Activated T-helper 9 cell treated with anti-CD3 and anti-CD28 coated beads, Interleukin-2, amount 50 U/mL, for 16 hours (primary cell): Measurements from ENCODE around the gene FNBP1L.
"Not testable (repeated sequence)": the region's sequence is repeated elsewhere in the genome, so short reads cannot be mapped to it uniquely, and the experiment has no call there.

Experiments
- DNase-seq: peaks from one replicate; pipeline ENCODE4 v3.0.0-alpha.2; 2020; ENCODE audit warnings: low read depth

FNBP1L gene

DNA sequence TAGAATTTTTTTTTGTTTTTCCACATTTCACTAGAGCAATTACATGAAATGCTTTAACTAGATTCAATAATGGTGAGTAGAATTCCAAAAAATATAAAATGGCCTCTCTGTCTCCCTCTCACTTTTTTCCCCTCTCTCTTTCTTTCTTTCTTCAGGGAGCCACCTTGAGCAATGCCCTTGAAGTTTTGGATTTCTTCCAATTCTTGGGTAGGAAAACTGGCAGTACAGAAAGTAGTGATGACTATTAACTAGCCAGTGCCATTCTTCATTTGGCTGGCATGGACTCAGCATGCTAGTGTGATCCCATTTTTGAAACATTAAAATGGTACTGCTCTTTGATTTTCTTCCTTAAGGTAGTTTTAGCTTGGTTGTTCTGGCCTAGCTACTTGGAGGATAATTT, 4.5 kb upstream of the FNBP1L start:
- DNase-seq, result no peak

DNA sequence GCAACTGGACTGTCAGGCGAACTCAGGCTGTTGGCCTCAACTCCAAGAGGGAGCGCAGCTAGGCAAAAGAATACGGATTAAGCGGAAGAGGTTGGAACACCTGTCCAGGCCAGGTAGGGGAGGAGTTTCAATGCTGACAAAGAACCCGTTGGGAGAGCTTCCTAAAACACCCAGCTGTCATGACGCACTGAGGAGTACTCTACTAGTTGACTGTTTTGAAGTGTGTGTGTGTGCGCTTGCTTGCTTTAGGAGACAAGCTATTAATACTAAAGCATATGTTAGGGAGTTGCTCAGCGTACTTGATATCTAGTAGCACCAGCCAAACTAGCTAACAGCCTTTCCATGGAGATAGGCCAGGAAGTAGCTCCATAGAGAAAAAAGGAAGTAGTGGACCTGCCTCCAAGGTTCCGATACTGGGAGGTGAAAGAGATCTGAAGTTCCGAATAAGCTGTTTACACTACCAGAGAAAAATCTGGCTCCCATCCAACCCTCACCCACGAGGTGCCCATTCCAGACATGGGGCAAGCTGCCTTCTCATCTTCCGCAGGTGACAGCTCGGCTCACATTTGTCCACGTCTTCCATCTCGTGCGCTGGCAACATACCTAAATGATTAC, 974 bp upstream of the FNBP1L start:
- DNase-seq, result no peak

DNA sequence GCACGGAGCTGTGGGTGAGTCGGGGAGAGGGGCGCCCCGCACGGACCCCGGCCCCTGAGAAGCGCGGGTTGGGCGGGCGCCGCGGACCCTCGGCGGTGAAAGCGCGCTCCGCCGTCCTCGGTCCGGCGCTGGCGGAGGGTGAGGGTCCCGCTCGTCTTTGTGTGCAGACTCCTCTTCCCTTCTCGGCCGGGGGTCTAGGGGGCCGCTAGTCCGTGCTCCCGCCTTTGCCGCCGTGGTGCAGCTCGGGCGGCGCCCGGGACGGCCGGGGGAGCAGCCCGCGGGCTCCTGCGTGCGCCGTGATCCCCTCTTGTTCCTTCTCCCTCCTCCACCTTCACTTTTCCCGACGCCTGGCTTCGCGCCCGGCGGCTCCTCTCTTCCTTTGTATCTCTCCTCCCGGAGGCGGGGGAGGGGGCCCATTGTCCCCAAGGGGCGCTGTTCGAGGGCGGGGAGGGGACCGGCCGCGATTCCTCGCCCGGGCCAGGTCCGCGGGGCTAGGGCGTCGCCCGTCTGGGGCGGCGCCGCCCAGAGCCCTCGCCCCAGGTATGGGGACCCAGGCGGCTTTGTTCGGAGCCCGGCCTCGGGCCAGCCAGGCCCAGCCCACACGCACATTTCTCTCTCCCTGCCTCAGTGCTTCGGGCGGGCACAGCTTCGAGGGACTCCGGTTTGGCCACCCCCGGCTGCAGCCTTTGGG, 519 bp downstream of the FNBP1L start:
- DNase-seq, result no peak

DNA sequence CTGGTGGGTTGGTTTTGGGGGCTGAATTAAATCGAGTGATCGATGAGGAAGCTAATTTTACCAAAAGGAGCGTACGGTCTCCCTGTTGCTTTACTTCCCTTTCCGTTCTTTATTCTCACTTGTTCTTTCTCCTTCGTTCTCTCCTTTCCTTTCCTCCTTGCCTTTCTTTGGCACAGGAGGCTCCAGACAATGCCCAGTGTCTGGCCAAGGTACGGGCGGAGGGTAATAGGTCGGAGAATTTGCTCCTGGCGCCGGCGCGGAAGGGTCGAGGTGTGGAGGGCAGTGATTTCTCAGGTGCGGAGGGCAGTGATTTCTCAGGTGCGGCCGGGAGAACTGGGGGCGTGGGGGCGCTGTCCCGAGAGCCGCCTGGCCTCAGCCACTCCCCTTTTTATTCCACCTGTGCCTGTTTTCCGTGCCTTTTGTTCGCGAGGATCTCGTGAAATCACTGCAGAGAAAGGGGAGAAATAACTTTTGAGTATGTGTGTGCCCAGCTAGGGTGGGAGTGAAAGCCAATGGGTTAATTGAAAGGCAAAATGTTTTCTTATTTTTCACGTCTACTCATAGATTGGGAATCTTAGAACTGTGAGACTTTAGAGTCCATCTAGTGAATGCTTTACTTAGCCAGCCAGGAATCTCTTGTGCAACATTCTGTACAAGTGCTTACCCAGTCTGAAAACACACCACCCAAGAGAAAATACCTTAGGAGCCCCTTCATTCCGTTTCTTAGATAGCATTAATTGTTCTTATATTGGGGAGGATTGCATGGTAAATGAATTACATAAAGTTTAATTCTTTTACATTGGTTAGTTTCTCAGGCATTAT, 1.3 kb downstream of the FNBP1L start:
- no peak for DNase-seq

DNA sequence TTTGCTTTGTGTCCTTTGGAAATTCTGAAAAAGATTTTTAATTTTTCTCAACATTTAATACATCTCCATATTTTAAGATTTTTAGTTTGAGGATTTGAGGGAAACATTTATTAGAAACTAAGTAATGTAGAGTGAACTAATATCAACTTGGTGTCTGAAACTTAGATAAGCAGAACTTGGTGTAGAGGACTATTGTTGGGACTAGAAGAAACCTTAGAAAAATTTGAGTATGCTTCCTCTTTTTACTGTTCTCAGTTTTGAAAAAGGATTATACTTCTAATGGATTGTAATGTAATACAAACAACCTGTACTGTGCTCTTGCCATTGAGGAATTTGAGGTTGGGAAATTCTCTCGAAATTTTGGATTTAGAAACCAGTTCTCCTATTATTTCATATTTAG, 2.4 kb downstream of the FNBP1L start:
- no peak for DNase-seq

DNA sequence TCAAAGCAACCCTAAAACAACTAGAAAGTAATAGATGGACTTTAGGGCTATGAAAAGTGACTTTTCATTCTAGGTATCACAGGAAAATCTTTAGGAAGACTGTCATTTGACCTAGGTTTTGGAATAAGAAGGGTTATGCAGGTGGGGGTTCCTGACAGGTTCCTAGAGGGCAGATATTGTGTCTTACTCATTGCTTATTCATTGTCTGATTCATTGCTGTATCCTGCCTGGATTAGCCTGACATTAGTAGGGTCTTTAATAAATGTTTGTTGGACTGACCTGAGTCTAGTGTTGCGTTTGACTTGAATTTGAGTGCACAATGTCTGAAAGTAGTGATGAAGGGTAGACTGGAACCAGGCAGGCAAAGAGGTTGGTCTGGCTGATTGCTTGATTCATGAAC, 6.0 kb downstream of the FNBP1L start:
- DNase-seq, result no peak

DNA sequence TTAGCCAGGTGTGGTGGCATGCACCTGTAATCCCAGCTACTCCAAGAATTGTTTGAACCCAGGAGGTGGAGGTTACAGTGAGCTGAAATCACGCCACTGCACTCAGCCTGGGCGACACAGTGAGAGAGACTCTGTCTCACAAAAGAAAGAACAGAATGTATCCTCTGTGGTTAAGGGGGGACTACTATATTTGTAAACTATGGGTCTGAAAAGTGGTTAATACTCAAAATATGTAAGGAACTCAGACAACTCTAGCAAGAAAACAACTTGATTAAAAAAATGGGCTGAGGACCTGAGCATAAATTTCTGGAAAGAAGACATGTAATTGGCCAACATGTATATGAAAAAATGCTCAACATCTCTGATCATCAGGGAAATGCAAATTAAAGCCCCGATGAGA, 11.2 kb downstream of the FNBP1L start:
- DNase-seq, result no peak

DNA sequence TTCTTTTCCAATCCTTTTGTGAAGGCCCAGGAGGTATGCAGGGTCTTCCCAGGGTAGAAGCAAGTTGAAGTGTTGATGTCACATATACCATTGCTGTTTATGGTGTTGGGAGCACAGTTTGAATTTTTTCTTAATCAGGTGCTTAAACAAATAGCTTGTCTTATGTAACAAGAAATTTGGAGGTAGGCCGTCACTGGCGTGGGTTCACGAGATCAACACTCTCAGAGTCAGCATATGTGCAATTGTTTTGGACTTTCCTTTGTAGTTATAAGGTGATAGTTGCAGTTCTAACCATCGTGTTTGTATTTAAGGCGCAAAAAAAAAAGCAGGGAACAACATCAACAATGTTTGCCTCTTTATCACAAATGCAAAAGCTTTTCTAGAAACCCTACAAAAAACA, 13.3 kb downstream of the FNBP1L start:
- no peak for DNase-seq

DNA sequence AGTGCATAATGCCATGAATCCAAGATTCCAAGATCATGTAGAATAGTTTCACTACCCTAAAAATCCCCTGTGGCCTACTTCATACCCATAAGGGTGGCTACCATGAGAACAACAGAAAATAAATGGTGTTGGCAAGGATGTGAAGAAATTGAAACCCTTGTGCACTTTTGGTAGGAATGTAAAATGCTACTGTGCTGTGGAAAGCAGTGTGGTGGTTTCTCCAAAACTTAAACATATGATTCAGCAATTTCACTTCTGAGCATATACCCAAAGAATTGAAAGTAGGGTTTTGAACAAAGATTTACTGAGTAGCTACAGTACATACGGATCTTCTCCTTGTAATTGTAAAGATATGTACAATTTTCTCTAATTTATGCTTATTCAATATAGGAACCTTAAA, 16.0 kb downstream of the FNBP1L start:
- DNase-seq, result no peak

DNA sequence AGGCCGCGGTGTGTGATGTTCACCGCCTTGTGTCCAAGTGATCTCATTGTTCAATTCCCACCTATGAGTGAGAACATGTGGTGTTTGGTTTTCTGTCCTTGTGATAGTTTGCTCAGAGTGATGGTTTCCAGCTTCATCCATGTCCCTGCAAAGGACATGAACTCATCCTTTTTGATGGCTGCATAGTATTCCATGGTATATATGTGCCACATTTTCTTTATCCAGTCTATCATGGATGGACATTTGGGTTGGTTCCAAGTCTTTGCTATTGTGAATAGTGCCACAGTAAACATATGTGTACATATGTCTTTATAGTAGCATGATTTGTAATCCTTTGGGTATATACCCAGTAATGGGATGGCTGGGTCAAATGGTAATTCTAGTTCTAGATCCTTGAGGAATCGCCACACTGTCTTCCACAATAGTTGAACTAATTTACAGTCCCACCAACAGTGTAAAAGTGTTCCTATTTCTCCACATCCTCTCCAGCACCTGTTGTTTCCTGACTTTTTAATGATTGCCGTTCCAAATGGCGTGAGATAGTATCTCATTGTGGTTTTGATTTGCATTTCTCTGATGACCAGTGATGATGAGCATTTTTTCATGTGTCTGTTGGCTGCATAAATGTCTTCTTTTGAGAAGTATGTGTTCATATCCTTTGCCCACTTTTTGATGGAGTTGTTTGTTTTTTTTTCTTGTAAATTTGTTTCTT, 17.6 kb downstream of the FNBP1L start:
- not testable (repeated sequence) for DNase-seq

DNA sequence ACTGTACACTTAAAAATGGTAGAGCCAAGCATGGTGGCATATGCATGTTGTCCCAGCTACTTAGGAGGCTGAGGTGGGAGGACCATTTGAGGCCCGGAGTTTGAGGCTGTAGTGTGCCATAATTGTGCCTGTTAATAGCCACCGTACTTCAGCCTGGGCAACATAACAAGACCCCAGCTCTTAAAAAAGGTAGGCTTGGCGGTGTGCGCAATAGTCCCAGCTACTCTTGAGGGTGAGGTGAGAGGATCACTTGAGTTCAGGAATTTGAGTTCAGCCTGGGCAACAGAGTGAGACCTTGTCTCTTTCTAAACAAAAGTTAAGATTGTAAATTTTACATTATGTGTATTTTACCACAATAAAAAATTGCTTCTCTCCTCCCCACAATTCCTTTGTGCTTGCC, 19.7 kb downstream of the FNBP1L start:
- DNase-seq, result no peak

DNA sequence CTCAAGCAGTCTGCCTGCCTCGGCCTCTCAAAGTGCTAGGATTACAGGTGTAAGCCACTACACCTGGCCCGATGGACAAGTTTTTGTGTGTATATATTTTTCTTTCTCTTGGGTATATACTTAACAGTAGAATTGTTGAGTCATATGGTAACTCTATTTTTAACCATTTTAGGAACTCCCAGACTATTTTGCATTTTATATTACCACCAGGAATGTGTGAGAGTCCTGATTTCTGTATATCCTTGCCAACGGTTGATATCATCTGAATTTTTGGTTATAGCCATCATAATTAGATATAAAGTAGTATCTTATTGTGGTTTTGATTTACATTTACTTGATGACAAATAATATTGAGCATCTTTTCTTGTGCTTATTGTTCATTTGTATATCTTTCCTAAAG, 20.7 kb downstream of the FNBP1L start:
- DNase-seq, result no peak

DNA sequence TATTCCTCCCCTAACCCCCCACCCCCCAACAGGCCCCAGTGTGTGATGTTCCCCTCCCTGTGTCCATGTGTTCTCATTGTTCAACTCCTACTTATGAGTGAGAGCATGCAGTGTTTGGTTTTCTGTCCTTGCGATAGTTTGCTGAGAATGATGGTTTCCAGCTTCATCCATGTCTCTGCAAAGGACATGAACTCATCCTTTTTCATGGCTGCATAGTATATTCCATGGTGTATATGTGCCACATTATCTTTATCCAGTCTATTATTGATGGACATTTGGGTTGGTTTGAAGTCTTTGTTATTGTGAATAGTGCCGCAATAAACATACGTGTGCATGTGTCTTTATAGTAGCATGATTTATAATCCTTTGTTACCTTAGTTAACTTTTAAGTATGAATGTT, 21.3 kb downstream of the FNBP1L start:
- not testable (repeated sequence) for DNase-seq

DNA sequence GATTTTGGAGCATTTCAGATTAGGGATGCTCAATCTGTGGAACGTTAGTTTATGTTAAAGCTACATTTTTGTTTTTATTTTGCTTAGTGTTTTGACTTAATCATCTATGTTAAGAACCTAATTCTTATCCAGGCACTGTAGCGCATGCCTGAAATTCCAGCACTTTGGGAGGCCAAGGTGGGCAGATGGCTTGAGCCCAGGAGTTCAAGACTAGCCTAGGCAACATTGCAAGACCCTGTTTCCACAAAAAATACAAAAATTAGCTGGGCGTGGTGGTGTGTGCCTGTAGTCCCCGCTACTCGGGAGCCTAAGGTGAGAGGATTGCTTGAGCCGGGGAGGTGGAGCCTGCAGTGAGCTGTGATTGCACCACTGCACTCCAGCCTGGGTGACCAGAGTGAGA, 23.4 kb downstream of the FNBP1L start:
- DNase-seq, result no peak

DNA sequence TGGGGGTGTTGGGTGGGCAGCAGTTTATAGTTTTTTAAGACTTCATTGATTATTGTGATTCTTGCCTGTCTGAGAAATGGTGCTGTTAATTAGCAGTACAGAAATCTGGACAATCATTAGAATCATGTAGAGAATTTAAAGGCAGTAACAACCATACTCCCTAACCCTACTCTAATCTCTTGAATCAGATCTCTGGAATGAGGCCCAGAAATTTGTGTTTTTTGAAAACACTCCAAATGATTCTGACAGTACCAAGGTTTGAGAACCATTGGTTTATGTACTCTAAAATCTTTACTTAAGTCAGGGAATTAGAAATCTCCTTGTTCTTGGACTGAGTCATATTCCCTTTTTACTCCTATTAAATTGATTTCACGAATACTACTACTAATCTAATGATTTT, 24.0 kb downstream of the FNBP1L start:
- DNase-seq, result no peak

DNA sequence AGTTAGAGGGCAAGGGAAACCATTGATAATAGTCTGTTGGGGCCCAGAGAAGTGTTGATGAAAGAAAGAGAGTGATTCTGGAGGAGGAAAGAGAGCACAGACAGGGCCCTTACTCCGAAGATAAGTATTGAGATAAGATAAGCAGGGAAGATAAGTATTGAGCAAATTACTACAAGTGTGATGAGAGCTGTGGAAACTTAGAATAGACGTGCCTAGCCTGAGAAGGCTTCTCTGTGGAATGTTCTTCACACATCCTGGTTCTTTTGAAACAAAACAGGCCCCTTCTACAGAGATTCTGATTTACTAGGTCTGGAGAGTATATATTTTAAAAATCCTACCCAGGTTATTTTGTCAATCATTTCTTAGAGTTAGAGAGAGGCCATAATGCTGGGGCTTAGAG, 26.4 kb downstream of the FNBP1L start:
- DNase-seq, result no peak

DNA sequence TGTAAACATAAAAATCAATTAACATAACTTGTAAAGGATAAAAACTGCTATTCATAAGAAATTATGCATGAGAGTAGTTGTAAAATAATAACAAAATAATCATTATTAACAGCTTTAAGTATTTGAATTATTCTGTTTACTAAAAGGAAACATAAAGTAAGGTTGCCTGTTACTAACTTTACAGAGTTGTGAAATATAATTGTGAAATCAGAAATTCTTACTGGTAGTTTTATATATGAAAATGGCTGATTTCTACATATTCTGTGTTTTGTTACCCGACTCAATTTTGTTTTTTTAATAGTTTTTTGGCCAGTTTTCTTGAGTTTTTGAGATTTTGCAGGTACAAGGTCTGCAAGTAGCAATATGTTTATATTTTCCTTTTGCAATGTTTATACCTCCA, 27.8 kb downstream of the FNBP1L start:
- no peak for DNase-seq

DNA sequence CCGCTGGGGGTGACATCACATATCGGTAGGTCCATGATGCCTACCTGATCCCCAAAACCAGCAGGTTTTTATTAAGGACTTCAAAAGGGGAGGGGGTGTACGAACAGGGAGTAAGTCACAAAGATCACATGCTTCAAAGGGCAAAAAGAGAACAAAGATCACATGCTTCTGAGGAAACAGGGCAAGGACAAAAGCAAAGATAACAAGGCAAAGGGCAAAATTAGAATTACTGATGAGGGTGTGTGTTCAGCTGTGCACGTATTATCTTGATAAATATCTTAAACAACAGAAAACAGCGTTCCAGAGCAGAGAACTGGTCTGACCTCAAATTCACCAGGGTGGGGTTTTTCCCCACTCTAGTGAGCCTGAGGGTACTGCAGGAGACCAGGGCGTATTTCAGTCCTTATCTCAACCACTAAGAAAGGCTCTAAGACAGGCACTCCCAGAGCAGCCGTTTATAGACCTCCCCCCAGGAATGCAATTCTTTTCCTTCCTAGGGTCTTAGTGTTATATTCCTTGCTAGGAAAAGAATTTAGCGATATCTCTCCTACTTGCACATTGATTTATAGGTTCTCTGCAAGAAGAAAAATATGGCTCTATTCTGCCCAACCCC, 31.3 kb downstream of the FNBP1L start:
- not testable (repeated sequence) for DNase-seq

DNA sequence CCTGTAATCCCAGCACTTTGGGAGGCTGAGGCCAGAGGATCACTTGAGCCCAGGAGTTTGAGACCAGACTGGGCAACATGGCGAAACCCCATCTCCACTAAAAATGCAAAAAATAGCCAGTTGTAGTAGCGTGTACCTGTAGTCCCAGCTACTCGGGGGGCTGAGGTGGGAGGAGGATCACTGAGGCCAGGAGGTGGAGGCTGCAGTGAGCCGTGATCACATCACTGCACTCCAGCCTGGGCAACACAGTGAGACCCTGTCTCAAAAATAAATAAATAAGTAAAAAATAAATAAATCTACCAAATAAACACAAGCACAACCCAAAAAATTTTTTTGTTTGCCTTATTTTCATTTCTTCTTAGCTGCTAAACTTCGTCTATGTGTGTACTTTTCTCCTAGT, 34.0 kb downstream of the FNBP1L start:
- DNase-seq, result not testable (repeated sequence)

DNA sequence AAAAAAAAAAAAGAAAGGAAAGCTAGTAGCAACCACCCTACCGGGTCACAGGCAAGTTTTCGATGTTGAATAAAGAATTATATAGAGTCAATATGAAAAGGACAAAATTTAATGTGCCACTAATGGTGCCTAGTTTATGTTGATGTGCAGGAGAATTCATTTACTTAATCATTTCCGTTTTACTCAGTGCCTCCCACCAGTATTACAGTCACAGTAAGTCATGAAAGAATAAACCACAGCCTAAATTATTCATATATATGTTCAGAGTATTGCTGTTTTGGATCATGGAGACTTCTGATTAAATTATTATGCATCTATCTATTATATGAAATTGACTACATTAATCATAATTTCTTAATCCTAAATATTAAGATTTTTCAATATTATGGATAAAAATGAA, 35.3 kb downstream of the FNBP1L start:
- no peak for DNase-seq

DNA sequence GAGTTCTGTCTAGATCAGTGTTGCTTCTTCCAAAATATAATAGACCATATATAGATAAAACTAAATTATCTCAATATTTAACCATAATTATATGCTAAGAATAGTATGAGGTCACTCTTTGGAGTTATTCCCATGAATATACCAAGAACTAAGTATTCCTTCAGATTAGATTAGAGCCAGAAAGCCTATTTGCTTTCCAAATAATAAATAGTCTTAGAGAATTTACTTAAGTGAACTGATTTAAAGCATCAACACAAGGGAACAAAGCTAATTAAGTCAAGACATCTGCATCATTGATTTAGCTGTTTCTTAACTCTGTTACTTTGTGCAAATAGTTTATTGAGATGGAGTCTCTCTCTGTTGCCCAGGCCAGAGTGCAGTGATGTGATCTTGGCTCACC, 35.7 kb downstream of the FNBP1L start:
- no peak for DNase-seq

DNA sequence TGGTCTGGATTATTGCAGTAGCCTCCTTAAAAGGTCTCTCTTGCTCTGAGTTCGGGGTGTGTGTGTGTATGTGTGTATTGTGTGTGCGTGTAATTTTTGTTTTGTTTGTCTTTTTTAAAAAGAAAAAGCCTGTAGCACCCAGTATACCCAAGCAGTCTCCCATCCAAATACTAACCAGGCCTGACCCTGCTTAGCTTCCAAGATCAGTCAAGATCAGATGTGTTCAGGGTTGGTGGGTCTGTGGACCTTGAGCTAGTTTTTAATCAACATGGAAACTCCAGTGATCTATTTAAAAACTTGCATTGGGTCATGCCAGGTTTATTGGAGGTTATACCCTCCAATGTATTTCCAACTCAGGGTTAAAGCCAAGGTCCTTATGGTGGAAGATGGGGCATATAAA, 40.3 kb downstream of the FNBP1L start:
- DNase-seq, result no peak
